CD4-positive, alpha-beta T cell treated with Interleukin-4 for 4 hours (primary cell): ENCODE results near the gene P2RY6.

Experiments
- DNase-seq: peaks from one replicate; pipeline ENCODE4 v3.0.0-alpha.2; 2020

P2RY6 gene

GRCh38 chr11:73320763-73321603, 48.8 kb downstream of the P2RY6 start:
- DNase-seq = no peak

- no peak for DNase-seq
Observed at GRCh38 chr11:73321604-73322381, 49.7 kb downstream of the P2RY6 start.

- no peak for DNase-seq
Observed at GRCh38 chr11:73322382-73323306, 50.5 kb downstream of the P2RY6 start.

- DNase-seq = no peak
Observed at GRCh38 chr11:73323464-73323863, 51.3 kb downstream of the P2RY6 start.

GRCh38 chr11:73324116-73324515, 52.0 kb downstream of the P2RY6 start:
- no peak for DNase-seq

- no peak for DNase-seq
Observed at GRCh38 chr11:73324665-73325035, 52.5 kb downstream of the P2RY6 start.

- DNase-seq = no peak
Observed at GRCh38 chr11:73325036-73325981, 53.2 kb downstream of the P2RY6 start.

GRCh38 chr11:73326929-73327811, 55.0 kb downstream of the P2RY6 start:
- DNase-seq = no peak

- no peak for DNase-seq
Observed at GRCh38 chr11:73327812-73328364, 55.8 kb downstream of the P2RY6 start.

- no peak for DNase-seq
Observed at GRCh38 chr11:73330569-73331093, 58.5 kb downstream of the P2RY6 start.

GRCh38 chr11:73331138-73331916, 59.2 kb downstream of the P2RY6 start:
- DNase-seq = no peak

GRCh38 chr11:73333173-73333572, 61.0 kb downstream of the P2RY6 start:
- DNase-seq = no peak

GRCh38 chr11:73333640-73334383, 61.7 kb downstream of the P2RY6 start:
- no peak for DNase-seq

GRCh38 chr11:73334384-73335203, 62.5 kb downstream of the P2RY6 start:
- DNase-seq = no peak

GRCh38 chr11:73335204-73335923, 63.2 kb downstream of the P2RY6 start:
- peak; percentile 73 for DNase-seq

GRCh38 chr11:73337846-73338245, 65.7 kb downstream of the P2RY6 start:
- no peak for DNase-seq

- no peak for DNase-seq
Observed at GRCh38 chr11:73338279-73338678, 66.1 kb downstream of the P2RY6 start.
